ENCODE data around the gene BPHL.
"Not testable (repeated sequence)": the region's sequence is repeated elsewhere in the genome, so short reads cannot be mapped to it uniquely, and the experiment has no call there.

The BPHL gene

DNA sequence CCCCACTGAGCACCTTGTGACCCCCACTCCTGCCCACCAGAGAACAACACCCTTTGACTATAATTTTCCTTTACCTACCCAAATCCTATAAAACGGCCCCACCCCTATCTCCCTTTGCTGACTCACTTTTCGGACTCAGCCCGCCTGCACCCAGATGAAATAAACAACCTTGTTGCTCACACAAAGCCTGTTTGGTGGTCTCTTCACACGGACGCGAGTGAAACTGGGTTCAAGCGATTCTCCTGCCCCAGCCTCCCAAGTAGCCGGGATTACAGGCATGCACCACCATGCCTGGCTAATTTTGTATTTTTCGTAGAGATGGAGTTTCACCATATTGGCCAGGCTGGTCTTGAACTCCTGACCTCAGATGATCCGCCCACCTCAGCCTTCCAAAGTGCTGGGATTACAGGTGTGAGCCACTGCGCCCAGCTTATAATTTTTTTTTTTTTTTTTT is 55.2 kb downstream of the BPHL start:
- not testable (repeated sequence) for H3K9ac ChIP-seq (ENCODE audit: low read depth, low read length); H3K4me2 ChIP-seq (ENCODE audit: insufficient read depth, low read length); H3K4me1 ChIP-seq (ENCODE audit: insufficient read depth, low read length); DNase-seq; H3K4me3 ChIP-seq (ENCODE audit: low read depth in 1 of 2, low read length in 2 of 2); ATAC-seq (ENCODE audit: insufficient read depth, low read depth); H3K9me3 ChIP-seq (ENCODE audit: insufficient read depth, low read length, severe bottlenecking); H3K36me3 ChIP-seq (ENCODE audit: insufficient read depth, low read length); H3K79me2 ChIP-seq (ENCODE audit: insufficient read depth, low read length); H4K20me1 ChIP-seq (ENCODE audit: insufficient read depth, low read length); H3K27ac ChIP-seq (ENCODE audit: low read length); H2AFZ ChIP-seq (ENCODE audit: low read depth, low read length); H3K27me3 ChIP-seq (ENCODE audit: insufficient read depth, low read length, poor library complexity)

DNA sequence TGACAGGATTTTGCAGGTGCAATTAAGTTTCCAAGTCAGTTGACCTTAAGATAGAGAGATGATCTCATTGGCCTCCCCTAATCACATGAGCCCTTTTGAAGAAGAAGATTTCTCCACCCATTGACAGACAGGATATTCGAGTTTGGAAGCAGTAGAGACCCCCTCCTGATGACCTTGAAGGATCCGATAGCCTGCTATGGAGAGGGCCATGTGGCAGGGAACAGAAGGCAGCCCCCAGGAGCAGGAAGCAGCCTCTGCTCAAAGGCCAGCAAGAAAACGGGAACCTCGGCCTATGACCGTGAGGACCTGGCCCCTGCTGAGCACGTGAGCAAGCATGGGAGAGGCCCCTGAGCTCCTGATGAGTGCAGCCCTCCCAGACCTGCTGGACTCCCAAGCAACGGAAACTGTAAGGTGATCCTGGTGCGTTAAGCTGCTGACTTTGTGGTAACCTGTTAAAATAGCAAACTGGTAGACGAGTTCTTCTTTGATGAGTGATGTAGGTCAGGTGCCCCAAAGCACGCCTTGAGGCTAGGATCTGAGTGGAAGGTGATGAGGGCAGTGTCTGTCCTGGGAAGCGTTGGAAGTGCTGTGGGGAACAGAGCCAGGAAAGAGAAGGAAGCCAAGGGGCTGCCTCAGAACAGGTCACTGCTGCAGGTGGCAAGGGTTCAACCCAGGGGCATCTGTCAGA is 57.3 kb downstream of the BPHL start:
- ATAC-seq (ENCODE audit: insufficient read depth, low read depth), result no peak
- no peak overlapping the region for H3K27ac ChIP-seq (ENCODE audit: low read length)
- no peaks in the 10 kb centered on the region for H4K20me1 ChIP-seq (ENCODE audit: insufficient read depth, low read length)
- H3K4me2 ChIP-seq (ENCODE audit: insufficient read depth, low read length), result no peak overlapping the region
- H3K4me1 ChIP-seq (ENCODE audit: insufficient read depth, low read length), result no peaks in the 10 kb centered on the region
- no peaks in the 10 kb centered on the region for H3K36me3 ChIP-seq (ENCODE audit: insufficient read depth, low read length)
- H3K27me3 ChIP-seq (ENCODE audit: insufficient read depth, low read length, poor library complexity), result no peaks in the 10 kb centered on the region
- no peak overlapping the region for H3K4me3 ChIP-seq (ENCODE audit: low read depth in 1 of 2, low read length in 2 of 2)
- H2AFZ ChIP-seq (ENCODE audit: low read depth, low read length), result no peak overlapping the region
- H3K79me2 ChIP-seq (ENCODE audit: insufficient read depth, low read length), result no peaks in the 10 kb centered on the region
- no peaks in the 10 kb centered on the region for H3K9me3 ChIP-seq (ENCODE audit: insufficient read depth, low read length, severe bottlenecking)
- DNase-seq, result no peak
- TF ChIP-seq, protein P1, sequence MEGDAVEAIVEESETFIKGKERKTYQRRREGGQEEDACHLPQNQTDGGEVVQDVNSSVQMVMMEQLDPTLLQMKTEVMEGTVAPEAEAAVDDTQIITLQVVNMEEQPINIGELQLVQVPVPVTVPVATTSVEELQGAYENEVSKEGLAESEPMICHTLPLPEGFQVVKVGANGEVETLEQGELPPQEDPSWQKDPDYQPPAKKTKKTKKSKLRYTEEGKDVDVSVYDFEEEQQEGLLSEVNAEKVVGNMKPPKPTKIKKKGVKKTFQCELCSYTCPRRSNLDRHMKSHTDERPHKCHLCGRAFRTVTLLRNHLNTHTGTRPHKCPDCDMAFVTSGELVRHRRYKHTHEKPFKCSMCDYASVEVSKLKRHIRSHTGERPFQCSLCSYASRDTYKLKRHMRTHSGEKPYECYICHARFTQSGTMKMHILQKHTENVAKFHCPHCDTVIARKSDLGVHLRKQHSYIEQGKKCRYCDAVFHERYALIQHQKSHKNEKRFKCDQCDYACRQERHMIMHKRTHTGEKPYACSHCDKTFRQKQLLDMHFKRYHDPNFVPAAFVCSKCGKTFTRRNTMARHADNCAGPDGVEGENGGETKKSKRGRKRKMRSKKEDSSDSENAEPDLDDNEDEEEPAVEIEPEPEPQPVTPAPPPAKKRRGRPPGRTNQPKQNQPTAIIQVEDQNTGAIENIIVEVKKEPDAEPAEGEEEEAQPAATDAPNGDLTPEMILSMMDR (IDR thresholded peaks at IDR 0.05; ENCODE audit: borderline replicate concordance, extremely low read depth, low read length, poor library complexity, severe bottlenecking), result no peak
- no peak for TF ChIP-seq EZH2 (IDR thresholded peaks at IDR 0.05; ENCODE audit: borderline replicate concordance, low read depth, low read length, severe bottlenecking)
- H3K9ac ChIP-seq (ENCODE audit: low read depth, low read length), result no peak overlapping the region

DNA sequence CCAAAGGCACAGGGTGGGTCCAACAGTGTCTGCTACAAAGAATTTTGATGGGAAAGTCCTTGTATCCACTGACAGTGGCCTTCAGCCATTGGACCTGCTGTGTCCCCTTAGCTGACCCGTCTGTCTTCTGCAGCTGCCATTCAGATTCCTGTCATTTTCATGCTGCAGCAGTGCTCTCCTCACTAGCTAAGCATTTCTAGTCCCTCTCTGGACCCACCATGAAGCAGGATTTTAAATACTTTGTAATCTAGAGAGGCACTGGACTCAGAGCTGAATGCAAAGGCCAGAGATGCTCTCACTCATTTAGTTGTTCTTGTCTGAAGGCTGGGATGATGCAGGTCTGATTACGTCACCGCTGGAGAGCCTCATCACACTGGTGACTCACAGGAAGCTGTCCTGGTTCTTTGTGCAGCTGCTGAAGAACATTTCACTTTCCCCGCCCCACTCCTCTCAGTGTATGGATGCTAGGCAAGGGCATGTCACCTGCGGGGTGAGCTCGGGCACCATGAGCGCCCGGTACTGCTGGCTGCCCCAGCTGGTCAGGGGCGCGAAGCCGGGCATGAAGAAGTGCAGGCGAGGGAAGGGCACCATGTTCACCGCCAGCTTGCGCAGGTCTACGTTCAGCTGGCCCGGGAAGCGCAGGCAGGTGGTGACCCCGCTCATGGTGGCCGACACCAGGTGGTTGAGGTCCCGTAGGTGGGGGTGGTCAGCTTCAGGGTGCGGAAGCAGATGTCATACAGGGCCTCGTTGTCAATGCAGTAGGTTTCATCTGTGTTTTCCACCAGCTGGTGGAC is 58.2 kb downstream of the BPHL start:
- ATAC-seq (ENCODE audit: insufficient read depth, low read depth) (peak; percentile 72; the same call in 2 of the 3 replicates), DNase-seq (peak; percentile 28)
- TF ChIP-seq EZH2 (IDR thresholded peaks at IDR 0.05; ENCODE audit: borderline replicate concordance, low read depth, low read length, severe bottlenecking), result no peak
- TF ChIP-seq, protein P1 (IDR thresholded peaks at IDR 0.05; ENCODE audit: borderline replicate concordance, extremely low read depth, low read length, poor library complexity, severe bottlenecking), result no peak
- H3K79me2 ChIP-seq (ENCODE audit: insufficient read depth, low read length), result no peaks in the 10 kb centered on the region
- no peaks in the 10 kb centered on the region for H3K27me3 ChIP-seq (ENCODE audit: insufficient read depth, low read length, poor library complexity)
- H3K9ac ChIP-seq (ENCODE audit: low read depth, low read length), result no peak overlapping the region
- H3K4me3 ChIP-seq (ENCODE audit: low read depth in 1 of 2, low read length in 2 of 2), result no peak overlapping the region
- no peak overlapping the region for H2AFZ ChIP-seq (ENCODE audit: low read depth, low read length)
- H4K20me1 ChIP-seq (ENCODE audit: insufficient read depth, low read length), result no peaks in the 10 kb centered on the region
- H3K27ac ChIP-seq (ENCODE audit: low read length), result no peak overlapping the region
- H3K9me3 ChIP-seq (ENCODE audit: insufficient read depth, low read length, severe bottlenecking), result no peaks in the 10 kb centered on the region
- no peaks in the 10 kb centered on the region for H3K4me1 ChIP-seq (ENCODE audit: insufficient read depth, low read length)
- H3K4me2 ChIP-seq (ENCODE audit: insufficient read depth, low read length), result no peak overlapping the region
- no peaks in the 10 kb centered on the region for H3K36me3 ChIP-seq (ENCODE audit: insufficient read depth, low read length)

DNA sequence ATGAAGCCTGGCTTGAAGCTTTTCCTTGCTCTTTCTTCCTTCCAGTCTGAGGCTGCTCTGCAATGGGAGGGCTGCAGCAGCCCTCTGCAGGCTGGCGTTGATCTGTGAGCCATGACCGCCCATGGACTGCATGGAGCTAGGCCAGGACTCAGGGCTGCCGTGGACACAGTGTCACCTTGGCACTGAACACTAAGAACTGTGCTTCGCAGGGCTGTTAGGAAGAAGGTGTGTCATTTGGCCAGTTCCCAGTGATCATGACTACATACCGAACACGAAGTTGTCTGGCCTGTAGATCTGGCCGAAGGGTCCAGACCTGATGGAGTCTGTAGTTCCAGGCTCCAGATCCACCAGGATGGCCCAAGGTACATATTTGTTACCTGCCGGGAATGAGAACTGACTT is 60.2 kb downstream of the BPHL start:
- H3K27ac ChIP-seq (ENCODE audit: low read length); H3K36me3 ChIP-seq (ENCODE audit: insufficient read depth, low read length); DNase-seq: not testable (repeated sequence)

DNA sequence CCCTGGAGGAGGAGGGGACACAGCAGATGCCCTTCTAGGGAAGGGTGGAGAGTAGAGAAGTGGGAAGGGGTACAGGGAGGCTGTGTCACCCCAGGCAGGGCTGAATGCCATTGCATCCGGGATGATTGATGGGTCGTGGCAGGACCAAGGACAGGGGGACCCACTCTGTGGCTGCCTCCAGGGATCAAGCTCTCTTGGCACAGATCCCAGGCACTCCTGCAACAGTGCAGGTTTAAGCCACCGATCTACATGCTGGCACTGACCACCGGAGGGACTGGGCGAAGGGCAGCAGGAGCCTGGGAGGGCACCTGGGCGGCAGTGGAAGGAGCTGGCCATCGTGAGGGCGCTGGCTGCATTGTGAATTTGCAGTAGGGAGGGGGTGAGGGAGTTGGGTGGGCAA is 61.4 kb downstream of the BPHL start:
- peak; percentile 56; the same call in 2 of the 3 replicates for ATAC-seq (ENCODE audit: insufficient read depth, low read depth)
- not testable (repeated sequence) for DNase-seq; H4K20me1 ChIP-seq (ENCODE audit: insufficient read depth, low read length); H3K9me3 ChIP-seq (ENCODE audit: insufficient read depth, low read length, severe bottlenecking); H3K4me1 ChIP-seq (ENCODE audit: insufficient read depth, low read length); H3K79me2 ChIP-seq (ENCODE audit: insufficient read depth, low read length); H3K36me3 ChIP-seq (ENCODE audit: insufficient read depth, low read length); H3K27ac ChIP-seq (ENCODE audit: low read length); H3K9ac ChIP-seq (ENCODE audit: low read depth, low read length); H2AFZ ChIP-seq (ENCODE audit: low read depth, low read length); H3K4me3 ChIP-seq (ENCODE audit: low read depth in 1 of 2, low read length in 2 of 2); H3K27me3 ChIP-seq (ENCODE audit: insufficient read depth, low read length, poor library complexity); H3K4me2 ChIP-seq (ENCODE audit: insufficient read depth, low read length)

More for the DNA sequence above, 60.2 kb downstream of the BPHL start:
- H3K79me2 ChIP-seq (ENCODE audit: insufficient read depth, low read length); H3K9ac ChIP-seq (ENCODE audit: low read depth, low read length); H3K27me3 ChIP-seq (ENCODE audit: insufficient read depth, low read length, poor library complexity); H3K4me1 ChIP-seq (ENCODE audit: insufficient read depth, low read length); H3K4me2 ChIP-seq (ENCODE audit: insufficient read depth, low read length); H4K20me1 ChIP-seq (ENCODE audit: insufficient read depth, low read length); H3K4me3 ChIP-seq (ENCODE audit: low read depth in 1 of 2, low read length in 2 of 2); ATAC-seq (ENCODE audit: insufficient read depth, low read depth); H3K9me3 ChIP-seq (ENCODE audit: insufficient read depth, low read length, severe bottlenecking); H2AFZ ChIP-seq (ENCODE audit: low read depth, low read length): not testable (repeated sequence)
